ENCODE measurements around the gene GGCX. TPM values are rescaled to one million over a fixed set of nuclear protein-coding genes. Genes with fewer than 3 reads are reported as not detected.
"Not testable (repeated sequence)": the region's sequence is repeated elsewhere in the genome, so short reads cannot be mapped to it uniquely, and the experiment has no call there.

Gene GGCX
- total RNA-seq, 2 experiments from 2014 or later, result 22.9 to 27.6 TPM

DNA sequence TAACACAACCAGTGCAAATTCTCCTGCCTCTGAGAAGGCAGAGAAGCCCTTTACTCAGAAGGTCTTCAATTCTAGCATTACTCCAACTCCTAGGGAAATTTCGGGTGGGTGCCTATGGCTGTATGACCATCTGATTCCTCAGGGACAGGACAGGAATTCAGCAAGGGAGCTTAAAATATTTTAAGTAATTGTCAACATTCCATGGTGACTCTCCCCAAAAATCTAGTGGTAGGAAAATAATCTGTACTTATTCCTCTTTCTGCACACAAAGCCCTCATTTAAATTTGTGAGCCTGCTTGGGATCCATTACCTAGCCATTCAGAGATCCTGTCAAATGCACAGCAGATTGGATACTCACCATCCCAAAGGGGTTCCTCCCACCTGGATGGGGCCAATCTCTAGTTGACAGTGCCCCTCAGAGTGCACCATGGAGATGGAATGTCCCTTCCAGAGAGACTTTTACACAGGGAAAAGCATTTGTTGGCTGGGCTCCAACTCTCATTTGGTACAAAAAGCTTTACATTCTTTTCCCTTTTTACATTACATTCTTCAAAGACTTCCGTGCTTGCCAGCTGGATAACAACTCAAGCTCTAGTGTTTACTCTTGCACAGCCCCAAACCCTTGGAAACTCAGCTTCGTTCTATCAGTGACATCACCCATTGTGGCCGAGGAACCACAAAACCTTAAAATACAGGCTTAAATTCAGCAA lies 44.3 kb upstream of the GGCX start:
- H3K4me3 Mint-ChIP-seq, result peak overlapping the region; percentile 20
- Histone ChIP-seq H3K4me1 (ENCODE audit: insufficient read depth, low read length) (peaks cover 52% of the 10 kb centered on the region), H3K27me3 (ENCODE audit: control insufficient read depth in 1 of 2, insufficient read depth in 2 of 2, low read length in 2 of 2) (no peaks in the 10 kb centered on the region), H3K36me3 (ENCODE audit: insufficient read depth, low read length) (peaks cover 38% of the 10 kb centered on the region), H3K9me3 (ENCODE audit: control insufficient read depth in 1 of 2, insufficient read depth in 1 of 2, low read length in 2 of 2) (no peaks in the 10 kb centered on the region), H3K4me3 (ENCODE audit: low read length) (no peak overlapping the region), H3K27ac (ENCODE audit: low read depth in 1 of 2, low read length in 2 of 2) (no peak overlapping the region)
- peaks cover 53% of the 10 kb centered on the region for H3K4me1 Mint-ChIP-seq (ENCODE audit: low read depth)
- ATAC-seq (ENCODE audit: poor library complexity) (no peak), DNase-seq (no peak)
- intact Hi-C loops (cut with DNase I, micrococcal nuclease), result no loop called here
- ChIA-PET CTCF (interaction anchor here (0.9 to 1.5 kb wide), 3 partner anchors 25 to 49 kb away, joined by 3 to 4 read pairs (median 4); no protein-coding TSS in a partner anchor), POLR2A (interaction anchor here (1.0 to 1.9 kb wide), 4 partner anchors 10 to 67 kb away, joined by 4 to 13 read pairs (median 8); partner anchors contain the start of genes MAT2A, RNF181, USP39 and VAMP5)
- no peaks in the 10 kb centered on the region for H3K27me3 Mint-ChIP-seq
- peaks cover 53% of the 10 kb centered on the region for H3K36me3 Mint-ChIP-seq (ENCODE audit: low read depth)
- TF ChIP-seq, protein P1, sequence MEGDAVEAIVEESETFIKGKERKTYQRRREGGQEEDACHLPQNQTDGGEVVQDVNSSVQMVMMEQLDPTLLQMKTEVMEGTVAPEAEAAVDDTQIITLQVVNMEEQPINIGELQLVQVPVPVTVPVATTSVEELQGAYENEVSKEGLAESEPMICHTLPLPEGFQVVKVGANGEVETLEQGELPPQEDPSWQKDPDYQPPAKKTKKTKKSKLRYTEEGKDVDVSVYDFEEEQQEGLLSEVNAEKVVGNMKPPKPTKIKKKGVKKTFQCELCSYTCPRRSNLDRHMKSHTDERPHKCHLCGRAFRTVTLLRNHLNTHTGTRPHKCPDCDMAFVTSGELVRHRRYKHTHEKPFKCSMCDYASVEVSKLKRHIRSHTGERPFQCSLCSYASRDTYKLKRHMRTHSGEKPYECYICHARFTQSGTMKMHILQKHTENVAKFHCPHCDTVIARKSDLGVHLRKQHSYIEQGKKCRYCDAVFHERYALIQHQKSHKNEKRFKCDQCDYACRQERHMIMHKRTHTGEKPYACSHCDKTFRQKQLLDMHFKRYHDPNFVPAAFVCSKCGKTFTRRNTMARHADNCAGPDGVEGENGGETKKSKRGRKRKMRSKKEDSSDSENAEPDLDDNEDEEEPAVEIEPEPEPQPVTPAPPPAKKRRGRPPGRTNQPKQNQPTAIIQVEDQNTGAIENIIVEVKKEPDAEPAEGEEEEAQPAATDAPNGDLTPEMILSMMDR (IDR thresholded peaks at IDR 0.05), result no peak
- peak overlapping the region; percentile 51 for H3K27ac Mint-ChIP-seq
- no peaks in the 10 kb centered on the region for H3K9me3 Mint-ChIP-seq

DNA sequence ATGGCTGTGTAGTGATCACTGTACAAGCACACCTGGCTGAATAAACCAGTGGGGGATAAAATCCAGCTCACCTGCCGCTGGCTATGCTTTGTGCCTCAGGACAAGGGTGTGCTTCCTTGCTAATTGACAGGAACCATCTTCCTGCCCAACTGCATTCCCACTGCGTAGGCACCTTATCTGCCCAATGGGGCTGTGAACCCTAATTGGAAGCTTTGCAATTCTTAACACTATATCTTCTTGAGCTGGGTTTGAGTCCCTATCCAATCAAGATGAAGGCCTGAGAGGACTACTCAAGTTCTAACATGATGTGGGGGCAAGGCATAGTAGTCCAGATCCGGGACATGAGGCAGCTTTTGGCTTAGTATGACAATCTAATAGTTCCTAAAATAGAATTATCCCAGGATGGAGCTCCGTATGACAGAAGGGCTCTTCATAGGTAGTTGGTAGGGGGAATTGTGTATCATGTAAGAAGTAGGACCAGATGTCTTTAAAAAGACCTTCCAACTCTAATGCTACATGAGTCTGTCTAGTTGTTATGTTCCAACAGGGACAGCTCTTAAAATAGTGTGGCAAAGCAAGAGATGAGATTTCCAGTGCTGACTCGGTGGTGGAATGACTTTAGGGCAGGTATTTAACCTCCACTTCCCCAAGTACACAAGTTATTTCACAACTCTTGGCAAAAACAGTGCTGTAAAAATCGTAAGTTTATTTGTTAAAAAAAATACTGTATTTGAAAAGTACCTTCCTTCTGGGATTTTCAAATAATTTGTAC lies 43.5 kb upstream of the GGCX start:
- Mint-ChIP-seq H3K27ac (peak overlapping the region; percentile 51), H3K36me3 (ENCODE audit: low read depth) (peaks cover 47% of the 10 kb centered on the region), H3K4me3 (peak overlapping the region; percentile 51), H3K27me3 (no peaks in the 10 kb centered on the region), H3K4me1 (ENCODE audit: low read depth) (peaks cover 47% of the 10 kb centered on the region), H3K9me3 (no peaks in the 10 kb centered on the region)
- TF ChIP-seq, protein P1 (IDR thresholded peaks at IDR 0.05), result no peak
- Histone ChIP-seq H3K4me1 (ENCODE audit: insufficient read depth, low read length) (peaks cover 44% of the 10 kb centered on the region), H3K9me3 (ENCODE audit: control insufficient read depth in 1 of 2, insufficient read depth in 1 of 2, low read length in 2 of 2) (no peaks in the 10 kb centered on the region), H3K27me3 (ENCODE audit: control insufficient read depth in 1 of 2, insufficient read depth in 2 of 2, low read length in 2 of 2) (no peaks in the 10 kb centered on the region), H3K27ac (ENCODE audit: low read depth in 1 of 2, low read length in 2 of 2) (no peak overlapping the region), H3K36me3 (ENCODE audit: insufficient read depth, low read length) (peaks cover 38% of the 10 kb centered on the region), H3K4me3 (ENCODE audit: low read length) (no peak overlapping the region)
- DNase-seq, result no peak
- intact Hi-C loops (cut with DNase I, micrococcal nuclease), result loop anchor here in 1 of 2 experiments (5.0 kb wide), 2 partner anchors 42 to 182 kb away; partner anchors contain the start of gene GGCX
- no peak for ATAC-seq (ENCODE audit: poor library complexity)
- POLR2A ChIA-PET, result interaction anchor here (0.6 to 1.9 kb wide), 6 partner anchors 9 to 66 kb away, joined by 4 to 13 read pairs (median 4); partner anchors contain the start of genes GGCX, MAT2A, RNF181 and USP39
- CTCF ChIA-PET, result interaction anchor here (1.4 to 1.5 kb wide), 2 partner anchors 33 to 48 kb away, joined by 3 to 4 read pairs; no protein-coding TSS in a partner anchor

DNA sequence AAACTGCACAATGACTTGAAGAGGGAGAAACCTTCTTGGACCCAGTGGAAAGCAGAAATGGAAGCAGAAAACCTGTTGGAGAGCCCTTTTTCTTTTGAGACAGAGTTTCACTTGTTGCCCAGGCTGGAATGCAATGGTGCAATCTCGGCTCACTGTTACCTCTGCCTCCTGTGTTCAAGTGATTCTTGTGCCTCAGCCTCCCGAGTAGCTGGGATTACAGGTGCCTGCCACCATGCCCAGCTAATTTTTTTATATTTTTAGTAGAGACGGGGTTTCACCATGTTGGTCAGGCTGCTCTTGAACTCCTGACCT lies 42.8 kb upstream of the GGCX start:
- H3K9me3 Mint-ChIP-seq; H3K27ac ChIP-seq (ENCODE audit: low read depth in 1 of 2, low read length in 2 of 2); H3K4me3 ChIP-seq (ENCODE audit: low read length); H3K27me3 ChIP-seq (ENCODE audit: control insufficient read depth in 1 of 2, insufficient read depth in 2 of 2, low read length in 2 of 2); ATAC-seq (ENCODE audit: poor library complexity); H3K27me3 Mint-ChIP-seq; DNase-seq; H3K9me3 ChIP-seq (ENCODE audit: control insufficient read depth in 1 of 2, insufficient read depth in 1 of 2, low read length in 2 of 2); CTCF ChIA-PET: not testable (repeated sequence)
- peaks cover 42% of the 10 kb centered on the region for H3K36me3 Mint-ChIP-seq (ENCODE audit: low read depth)
- Histone ChIP-seq H3K4me1 (ENCODE audit: insufficient read depth, low read length) (peaks cover 43% of the 10 kb centered on the region), H3K36me3 (ENCODE audit: insufficient read depth, low read length) (peaks cover 37% of the 10 kb centered on the region)
- H3K4me1 Mint-ChIP-seq (ENCODE audit: low read depth), result peaks cover 44% of the 10 kb centered on the region
- H3K4me3 Mint-ChIP-seq, result peak overlapping the region; percentile 61
- intact Hi-C loops (cut with DNase I, micrococcal nuclease), result loop anchor here in 1 of 2 experiments (5.0 kb wide), 2 partner anchors 42 to 182 kb away; partner anchors contain the start of gene GGCX
- POLR2A ChIA-PET, result interaction anchor here (1.2 to 1.9 kb wide), 2 partner anchors 12 to 43 kb away, joined by 4 to 13 read pairs; partner anchors contain the start of genes GGCX and USP39
- peak overlapping the region; percentile 21 for H3K27ac Mint-ChIP-seq

Data from CD4-positive, alpha-beta T cell (primary cell).